ENCODE measurements around the gene MARCHF2. TPM values are rescaled to one million over a fixed set of nuclear protein-coding genes. Genes with fewer than 3 reads are reported as not detected.

The MARCHF2 gene
- polyA plus RNA-seq, 3 donors = 47.8 to 117 (median 90.8) TPM

- WGBS (ENCODE audit: insufficient coverage) = 90% methylated on average over 2 of the region's 7 CpGs
- no peak overlapping the region for H2AFZ ChIP-seq (ENCODE audit: insufficient read depth, low read depth, low read length, poor library complexity, severe bottlenecking)
- H3K4me1 ChIP-seq (ENCODE audit: control insufficient read depth in 1 of 2, insufficient read depth in 2 of 2, low read length in 2 of 2) = no peaks in the 10 kb centered on the region
- no peak overlapping the region for H3K9ac ChIP-seq (ENCODE audit: insufficient read depth, low read length, poor library complexity, severe bottlenecking)
- no peaks in the 10 kb centered on the region for H3K9me3 Mint-ChIP-seq
- no peaks in the 10 kb centered on the region for H3K9me3 ChIP-seq (replicated peaks in 1 of 2; ENCODE audit: control insufficient read depth in 1 of 2, insufficient read depth in 1 of 2, low read length in 2 of 2)
- intact Hi-C loops (cut with micrococcal nuclease) = no loop called here
- peak overlapping the region in 1 of 7 donors; percentile 9 for H3K27ac Mint-ChIP-seq
- no peak overlapping the region for H3K4me3 ChIP-seq (replicated peaks in 1 of 3; ENCODE audit: low read depth in 2 of 3, low read length in 3 of 3)
- H3K4me2 ChIP-seq (replicated peaks; ENCODE audit: extremely low read depth, low read length, poor library complexity, severe bottlenecking) = no peak overlapping the region
- peaks cover 0 to 3% (median 2%) of the 10 kb centered on the region in 3 donors for H3K27me3 Mint-ChIP-seq (ENCODE audit: low read depth in 3 of 3)
- H4K20me1 ChIP-seq (ENCODE audit: insufficient read depth, low read length) = peaks cover 100% of the 10 kb centered on the region
- DNase-seq = no peak
- peaks cover 68 to 100% of the 10 kb centered on the region in 2 donors for H3K36me3 ChIP-seq (replicated peaks in 1 of 2; ENCODE audit: control insufficient read depth in 1 of 2, insufficient read depth in 2 of 2, low read length in 2 of 2)
- TF ChIP-seq, protein P1, sequence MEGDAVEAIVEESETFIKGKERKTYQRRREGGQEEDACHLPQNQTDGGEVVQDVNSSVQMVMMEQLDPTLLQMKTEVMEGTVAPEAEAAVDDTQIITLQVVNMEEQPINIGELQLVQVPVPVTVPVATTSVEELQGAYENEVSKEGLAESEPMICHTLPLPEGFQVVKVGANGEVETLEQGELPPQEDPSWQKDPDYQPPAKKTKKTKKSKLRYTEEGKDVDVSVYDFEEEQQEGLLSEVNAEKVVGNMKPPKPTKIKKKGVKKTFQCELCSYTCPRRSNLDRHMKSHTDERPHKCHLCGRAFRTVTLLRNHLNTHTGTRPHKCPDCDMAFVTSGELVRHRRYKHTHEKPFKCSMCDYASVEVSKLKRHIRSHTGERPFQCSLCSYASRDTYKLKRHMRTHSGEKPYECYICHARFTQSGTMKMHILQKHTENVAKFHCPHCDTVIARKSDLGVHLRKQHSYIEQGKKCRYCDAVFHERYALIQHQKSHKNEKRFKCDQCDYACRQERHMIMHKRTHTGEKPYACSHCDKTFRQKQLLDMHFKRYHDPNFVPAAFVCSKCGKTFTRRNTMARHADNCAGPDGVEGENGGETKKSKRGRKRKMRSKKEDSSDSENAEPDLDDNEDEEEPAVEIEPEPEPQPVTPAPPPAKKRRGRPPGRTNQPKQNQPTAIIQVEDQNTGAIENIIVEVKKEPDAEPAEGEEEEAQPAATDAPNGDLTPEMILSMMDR (IDR thresholded peaks at IDR 0.05) = no peak
- peaks cover 77 to 86% of the 10 kb centered on the region in 2 donors for H3K36me3 Mint-ChIP-seq
- H3K4me3 Mint-ChIP-seq = no peak overlapping the region
- H3K27me3 ChIP-seq (ENCODE audit: control insufficient read depth in 2 of 2, insufficient read depth in 2 of 2, low read length in 2 of 2) = no peaks in the 10 kb centered on the region
- H3K4me1 Mint-ChIP-seq = no peaks in the 10 kb centered on the region
- peaks cover 100% of the 10 kb centered on the region for H3K79me2 ChIP-seq (ENCODE audit: insufficient read depth, low read length)
- H3K27ac ChIP-seq (ENCODE audit: low read depth in 1 of 2, low read length in 2 of 2) = peak overlapping the region in 1 of 2 donors; percentile 29
Observed at GRCh38 chr19:8460516-8461298, 47.6 kb downstream of the MARCHF2 start.

- H3K27ac Mint-ChIP-seq = peak overlapping the region in 1 of 7 donors; percentile 13
- peaks cover 0 to 3% (median 2%) of the 10 kb centered on the region in 3 donors for H3K27me3 Mint-ChIP-seq (ENCODE audit: low read depth in 3 of 3)
- no peaks in the 10 kb centered on the region for H3K4me1 Mint-ChIP-seq
- no peaks in the 10 kb centered on the region for H3K9me3 Mint-ChIP-seq
- TF ChIP-seq, protein P1 (IDR thresholded peaks at IDR 0.05) = no peak
- peaks cover 100% of the 10 kb centered on the region for H3K79me2 ChIP-seq (ENCODE audit: insufficient read depth, low read length)
- H3K9ac ChIP-seq (ENCODE audit: insufficient read depth, low read length, poor library complexity, severe bottlenecking) = no peak overlapping the region
- H3K4me1 ChIP-seq (ENCODE audit: control insufficient read depth in 1 of 2, insufficient read depth in 2 of 2, low read length in 2 of 2) = no peaks in the 10 kb centered on the region
- no peak overlapping the region for H3K4me3 Mint-ChIP-seq
- no peaks in the 10 kb centered on the region for H3K9me3 ChIP-seq (replicated peaks in 1 of 2; ENCODE audit: control insufficient read depth in 1 of 2, insufficient read depth in 1 of 2, low read length in 2 of 2)
- DNase-seq = no peak
- H3K36me3 Mint-ChIP-seq = peaks cover 77 to 86% of the 10 kb centered on the region in 2 donors
- peak overlapping the region in 1 of 2 donors; percentile 29 for H3K27ac ChIP-seq (ENCODE audit: low read depth in 1 of 2, low read length in 2 of 2)
- peaks cover 68 to 100% of the 10 kb centered on the region in 2 donors for H3K36me3 ChIP-seq (replicated peaks in 1 of 2; ENCODE audit: control insufficient read depth in 1 of 2, insufficient read depth in 2 of 2, low read length in 2 of 2)
- no peak overlapping the region for H3K4me3 ChIP-seq (replicated peaks in 1 of 3; ENCODE audit: low read depth in 2 of 3, low read length in 3 of 3)
- H3K27me3 ChIP-seq (ENCODE audit: control insufficient read depth in 2 of 2, insufficient read depth in 2 of 2, low read length in 2 of 2) = no peaks in the 10 kb centered on the region
- no peak overlapping the region for H3K4me2 ChIP-seq (replicated peaks; ENCODE audit: extremely low read depth, low read length, poor library complexity, severe bottlenecking)
- H4K20me1 ChIP-seq (ENCODE audit: insufficient read depth, low read length) = peaks cover 100% of the 10 kb centered on the region
- H2AFZ ChIP-seq (ENCODE audit: insufficient read depth, low read depth, low read length, poor library complexity, severe bottlenecking) = no peak overlapping the region
- WGBS (ENCODE audit: insufficient coverage) = no CpG with 5 or more reads among the region's 4 CpGs
- intact Hi-C loops (cut with micrococcal nuclease) = no loop called here
Observed at GRCh38 chr19:8461376-8461775, 48.3 kb downstream of the MARCHF2 start.

All from CD14-positive monocyte (primary cell).